ENCODE results near the gene MYO9B.
A peak's percentile ranks its signal among the peaks of the same experiment; 100 is the strongest.

Gene MYO9B

GRCh38 chr19:17243211-17243829 lies 167.7 kb downstream of the MYO9B start:
- DNase-seq, result no peak

DNA sequence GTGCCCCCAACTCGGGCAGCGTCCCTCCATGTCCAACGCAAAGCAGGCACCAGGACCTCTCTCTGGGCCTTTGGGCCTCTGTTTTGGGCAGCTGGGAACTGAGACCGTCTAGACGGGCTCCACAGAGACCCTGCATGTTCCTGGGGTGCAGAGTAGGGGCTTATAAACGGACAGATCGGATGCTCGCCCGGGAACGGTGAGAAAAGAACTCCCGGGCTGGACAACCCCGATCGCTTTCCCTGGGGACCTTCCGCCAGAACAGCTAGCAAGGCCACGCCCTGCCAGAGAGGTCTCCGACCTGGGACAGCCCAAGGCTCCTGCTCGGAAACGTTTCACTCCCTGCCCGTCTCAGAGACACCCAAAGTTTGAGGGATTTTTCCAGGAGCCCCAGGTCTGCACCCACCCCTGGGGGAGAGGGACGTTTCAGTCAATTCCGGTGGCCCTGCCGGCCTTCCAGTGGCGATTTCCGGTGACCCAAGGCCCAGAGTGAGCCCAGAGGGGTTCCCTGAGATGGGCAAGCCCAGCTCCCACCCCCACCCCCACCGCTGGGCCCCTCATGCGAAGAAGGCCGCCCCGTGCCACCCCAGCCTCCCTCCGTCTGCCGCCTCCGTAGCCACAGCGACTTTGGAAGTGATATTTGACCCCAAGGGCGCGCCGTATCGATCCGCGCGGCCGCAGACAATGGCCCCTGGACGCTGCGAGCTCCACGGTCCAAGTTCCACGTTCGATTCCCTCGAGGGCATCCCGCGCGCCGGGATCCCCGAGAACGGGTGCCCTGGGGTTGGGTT lies 168.4 kb downstream of the MYO9B start:
- no peak for DNase-seq

- DNase-seq, result no peak
Measured at GRCh38 chr19:17244618-17245534, 169.3 kb downstream of the MYO9B start.

- DNase-seq, result no peak
Measured at GRCh38 chr19:17245535-17245984, 170.0 kb downstream of the MYO9B start, which contains the start of gene NR2F6. Gene NR2F6 (minus strand): TSS chr19:17245919. CDS start chr19:17245220, 699 bp downstream.

DNA sequence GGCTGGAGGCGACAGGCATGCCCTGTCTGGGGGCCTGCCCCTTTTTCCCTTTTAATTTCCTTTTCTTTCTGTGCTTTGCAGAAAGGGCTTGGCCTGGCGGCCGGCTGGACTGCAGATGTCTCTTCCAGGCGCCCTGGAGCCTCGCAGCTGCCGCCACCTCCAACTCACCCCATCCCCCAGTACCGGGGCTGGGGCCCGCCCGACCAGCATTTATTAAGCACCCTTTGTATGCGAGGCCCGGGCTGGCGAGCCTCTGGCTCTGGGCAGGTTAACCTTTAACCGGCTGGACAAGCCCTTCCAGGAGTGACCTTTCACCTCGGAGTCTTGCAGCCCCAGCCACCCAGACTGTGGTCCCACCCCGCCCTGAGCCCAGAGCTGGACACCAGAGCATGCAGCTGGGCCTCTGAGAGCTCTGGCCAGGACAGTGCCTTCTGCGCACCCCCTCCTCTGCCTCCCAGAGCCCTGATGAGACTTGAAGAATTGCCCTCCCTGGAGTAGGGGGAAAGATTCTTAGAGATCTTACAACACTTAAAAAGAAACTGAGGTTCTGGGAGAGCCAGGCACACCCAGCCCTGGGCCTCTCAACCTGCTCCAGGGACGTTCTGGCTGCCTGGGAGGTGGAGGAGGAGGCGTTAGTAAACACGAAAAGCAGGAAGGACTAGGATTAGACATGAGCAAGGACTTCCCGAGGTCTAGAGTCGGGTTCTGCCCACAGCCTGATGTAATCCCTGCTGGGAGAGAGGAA lies 171.3 kb downstream of the MYO9B start:
- no peak for DNase-seq

DNA sequence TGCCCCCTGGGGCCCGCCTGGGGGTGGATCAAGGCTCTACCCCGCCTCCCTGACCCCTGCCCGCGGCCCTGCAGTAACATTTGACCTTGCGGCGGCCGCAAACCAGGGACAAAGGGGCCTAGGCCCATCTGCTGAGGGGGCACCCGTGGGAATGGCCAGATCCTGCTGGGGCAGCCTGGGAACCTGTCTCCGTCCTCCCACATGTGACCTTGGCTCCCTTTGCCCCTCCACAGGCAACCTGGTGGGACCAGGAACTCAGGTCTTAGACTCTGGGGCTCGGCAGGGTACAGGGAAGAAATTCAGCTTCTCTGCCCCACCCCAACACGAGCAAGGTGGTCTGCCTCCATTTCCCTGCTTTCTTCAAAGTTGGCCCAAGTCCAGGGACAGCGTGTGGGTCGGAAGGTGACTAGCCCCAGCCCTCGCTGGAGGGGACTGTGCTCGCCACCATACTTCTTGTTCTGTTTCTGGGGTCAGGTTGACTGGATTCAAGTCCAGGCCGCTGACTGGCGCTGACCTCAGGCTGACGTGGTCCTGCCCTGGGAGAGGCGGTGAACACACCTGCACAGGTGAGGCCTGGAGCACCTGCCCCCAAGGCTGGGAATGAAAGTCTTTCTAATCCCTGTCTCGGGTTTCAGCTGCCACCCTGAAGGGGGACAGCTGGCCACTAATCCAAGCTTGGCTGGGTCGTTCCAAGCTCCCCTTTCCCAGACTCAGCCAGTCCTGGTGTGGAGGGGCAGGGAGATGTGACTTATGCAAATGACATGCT lies 172.6 kb downstream of the MYO9B start:
- no peak for DNase-seq

DNA sequence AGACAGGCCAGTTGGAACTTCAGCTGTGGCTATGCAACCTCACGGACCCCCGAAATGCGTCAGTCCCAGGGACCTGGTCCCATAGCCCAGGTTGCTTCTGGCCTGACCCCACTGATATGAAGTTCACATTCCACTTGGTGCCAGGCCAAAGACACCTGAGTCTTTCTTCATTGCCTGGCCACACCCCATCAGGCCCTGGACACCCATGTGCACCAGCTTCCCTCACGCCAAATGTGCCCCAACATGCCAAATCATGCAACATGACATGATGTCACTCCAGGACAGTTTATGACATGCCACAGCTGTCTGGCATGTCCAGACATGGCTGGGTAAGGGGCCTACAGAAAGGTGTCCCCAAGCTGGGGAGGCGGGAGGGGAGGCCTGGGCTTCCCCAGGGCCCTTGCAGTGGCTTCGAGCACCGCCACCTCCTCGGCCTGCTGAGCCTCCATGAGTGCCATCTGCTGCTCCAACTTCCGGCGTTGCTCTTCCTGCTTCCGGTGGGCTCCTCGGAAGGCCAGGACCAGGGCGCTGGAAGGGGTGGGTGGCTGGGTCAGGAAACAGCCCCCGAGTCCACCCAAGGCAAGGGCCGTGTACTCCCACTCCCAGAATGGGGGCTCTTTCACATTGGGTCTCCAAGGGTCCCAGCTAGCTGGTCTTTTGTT lies 174.4 kb downstream of the MYO9B start:
- no peak for DNase-seq

GRCh38 chr19:17254636-17255035 lies 179.1 kb downstream of the MYO9B start:
- DNase-seq, result no peak

DNA sequence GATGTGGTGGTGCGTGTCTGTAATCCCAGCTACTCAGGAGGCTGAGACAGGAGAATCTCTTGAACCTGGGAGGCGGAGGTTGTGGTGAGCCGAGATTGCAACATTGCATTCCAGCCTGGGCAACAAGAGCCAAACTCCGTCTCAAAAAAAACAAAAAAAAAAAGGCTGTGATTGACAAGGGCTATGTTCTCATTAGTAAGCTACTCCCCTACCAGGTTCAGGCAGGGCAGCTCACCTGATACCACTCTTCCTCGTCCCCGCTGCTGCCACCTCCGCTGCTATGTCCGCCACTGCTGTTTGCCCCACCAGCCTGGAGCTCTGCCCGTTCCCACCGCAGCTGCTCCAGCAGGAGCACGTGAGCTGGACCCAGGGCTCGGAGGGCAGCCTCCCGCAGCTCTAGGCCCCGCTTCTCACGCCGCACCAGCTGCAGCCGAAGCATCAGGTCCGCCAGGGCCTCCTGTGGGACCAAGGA lies 179.6 kb downstream of the MYO9B start:
- no peak for DNase-seq

GRCh38 chr19:17256130-17256529 lies 180.6 kb downstream of the MYO9B start:
- no peak for DNase-seq

DNA sequence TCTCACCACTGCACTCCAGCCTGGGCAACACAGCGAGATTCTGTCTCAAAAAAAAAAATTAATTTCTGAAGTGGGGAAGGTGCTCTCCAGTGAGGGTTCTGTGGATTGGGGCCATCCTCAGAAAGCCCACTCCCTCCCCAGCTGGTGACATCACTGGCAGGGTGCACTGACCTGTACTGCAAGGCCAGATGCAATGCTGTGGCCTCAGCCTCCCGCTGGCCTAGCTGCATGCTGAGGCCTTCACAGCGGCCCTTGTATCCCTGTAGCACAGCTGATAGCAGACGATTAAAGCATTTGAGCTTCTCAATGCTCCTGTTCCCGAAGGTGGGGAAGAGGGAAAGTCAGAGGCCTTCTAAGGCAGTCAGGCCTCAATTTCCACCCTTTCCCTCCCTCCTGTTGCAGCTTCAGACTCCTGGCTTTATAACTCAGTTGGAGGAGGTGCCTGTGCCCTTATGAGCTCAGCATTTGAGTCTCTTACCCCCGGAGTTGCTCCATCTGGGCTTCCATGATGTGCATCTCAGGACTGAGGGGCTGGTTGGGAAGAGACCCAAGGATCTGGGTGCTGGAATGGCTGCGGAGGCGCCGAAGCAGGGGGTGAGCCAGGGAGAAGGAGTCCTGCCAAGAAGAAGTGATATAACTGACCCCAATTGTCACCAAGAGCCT lies 183.7 kb downstream of the MYO9B start:
- DNase-seq, result no peak

GRCh38 chr19:17259934-17260333 lies 184.4 kb downstream of the MYO9B start:
- no peak for DNase-seq

- DNase-seq, result peak; percentile 66 to 84
Measured at GRCh38 chr19:17260842-17261325, 185.3 kb downstream of the MYO9B start.

- DNase-seq, result no peak
Measured at GRCh38 chr19:17262557-17262956, 187.0 kb downstream of the MYO9B start.
